SHP77 (cell line): ENCODE results near the gene NDST1.

Experiments used
- DNase-seq, 2 experiments: peaks; one replicate each; lab custom pipeline; 2025; lab: John Stamatoyannopoulos, UW

NDST1 gene

GRCh38 chr5:150489360-150490295 lies 18.3 kb upstream of the NDST1 start:
- DNase-seq: no peak

- DNase-seq: no peak
Measured at GRCh38 chr5:150490296-150490669, 17.6 kb upstream of the NDST1 start.

- DNase-seq: no peak
Measured at GRCh38 chr5:150490754-150491153, 17.2 kb upstream of the NDST1 start.

- no peak for DNase-seq
Measured at GRCh38 chr5:150491876-150492275, 16.1 kb upstream of the NDST1 start.

- DNase-seq: no peak
Measured at GRCh38 chr5:150492621-150493020, 15.3 kb upstream of the NDST1 start.

- no peak for DNase-seq
Measured at GRCh38 chr5:150496098-150496497, 11.8 kb upstream of the NDST1 start.

GRCh38 chr5:150496534-150496933 lies 11.4 kb upstream of the NDST1 start:
- DNase-seq: no peak

GRCh38 chr5:150497274-150497988 lies 10.5 kb upstream of the NDST1 start:
- DNase-seq: peak in 1 of 2 experiments; percentile 19

DNA sequence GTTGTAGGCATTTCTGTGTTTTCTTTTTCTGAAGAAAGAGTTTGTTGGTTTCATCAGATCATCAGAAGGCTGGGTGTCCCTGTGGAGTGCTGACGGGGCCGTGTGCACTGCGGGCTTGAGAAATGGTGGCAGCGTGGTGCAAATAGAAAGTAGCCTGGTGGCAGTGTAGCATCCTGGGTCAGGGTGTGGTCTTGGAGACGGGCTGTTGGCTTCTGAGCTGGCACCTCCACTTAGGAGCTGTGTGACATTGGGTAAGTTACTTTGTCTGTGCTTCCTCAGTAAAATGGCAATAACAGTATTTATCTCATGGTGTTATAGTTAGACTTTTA lies 10.0 kb upstream of the NDST1 start:
- DNase-seq: no peak

DNA sequence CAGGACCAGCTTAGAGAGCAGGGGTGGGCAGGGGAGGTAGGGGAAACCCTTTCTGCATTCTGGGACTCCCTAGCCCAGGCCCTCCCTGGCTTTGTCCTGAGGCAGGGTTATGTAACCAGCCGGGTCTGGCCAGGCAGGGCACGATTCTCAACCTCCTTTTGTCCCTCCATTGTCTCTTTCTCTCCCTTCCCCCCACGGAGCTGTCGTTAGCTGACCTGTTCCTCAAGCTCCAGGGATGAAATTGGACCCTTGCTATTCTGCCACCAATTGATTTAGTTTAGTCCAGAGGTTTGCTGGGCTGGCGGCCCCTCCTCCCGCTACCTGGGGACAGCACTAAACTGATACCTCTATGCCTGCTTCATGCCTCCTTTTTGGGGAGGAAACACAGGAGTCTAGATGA lies 9.4 kb upstream of the NDST1 start:
- DNase-seq: no peak

GRCh38 chr5:150498971-150499370 lies 9.0 kb upstream of the NDST1 start:
- no peak for DNase-seq

DNA sequence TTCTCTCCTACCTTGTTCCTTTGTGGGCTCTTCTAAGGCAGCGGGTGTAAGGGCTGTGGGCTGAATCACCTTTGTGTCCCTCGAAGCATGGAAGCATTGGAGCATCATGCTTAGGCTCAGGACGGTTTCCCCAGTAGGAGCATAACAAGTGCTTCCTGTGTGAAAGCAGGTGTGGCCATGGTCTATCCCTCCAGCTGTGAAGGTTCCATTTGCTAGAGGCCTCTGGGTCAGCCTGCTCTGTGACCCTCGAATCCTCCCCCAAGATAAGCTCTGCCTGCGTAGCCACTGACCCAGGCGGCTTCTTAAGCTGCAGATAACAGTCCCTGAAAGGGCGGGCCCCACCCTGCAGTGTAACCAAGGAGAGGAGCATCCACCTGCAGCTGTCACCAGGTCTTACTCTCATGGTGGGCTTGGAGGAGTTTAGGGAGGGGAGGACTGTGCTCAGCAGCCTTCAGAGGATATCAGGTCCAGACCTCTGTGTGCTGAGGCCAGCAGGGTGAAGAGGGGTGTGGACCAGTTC lies 8.4 kb upstream of the NDST1 start:
- DNase-seq: no peak

DNA sequence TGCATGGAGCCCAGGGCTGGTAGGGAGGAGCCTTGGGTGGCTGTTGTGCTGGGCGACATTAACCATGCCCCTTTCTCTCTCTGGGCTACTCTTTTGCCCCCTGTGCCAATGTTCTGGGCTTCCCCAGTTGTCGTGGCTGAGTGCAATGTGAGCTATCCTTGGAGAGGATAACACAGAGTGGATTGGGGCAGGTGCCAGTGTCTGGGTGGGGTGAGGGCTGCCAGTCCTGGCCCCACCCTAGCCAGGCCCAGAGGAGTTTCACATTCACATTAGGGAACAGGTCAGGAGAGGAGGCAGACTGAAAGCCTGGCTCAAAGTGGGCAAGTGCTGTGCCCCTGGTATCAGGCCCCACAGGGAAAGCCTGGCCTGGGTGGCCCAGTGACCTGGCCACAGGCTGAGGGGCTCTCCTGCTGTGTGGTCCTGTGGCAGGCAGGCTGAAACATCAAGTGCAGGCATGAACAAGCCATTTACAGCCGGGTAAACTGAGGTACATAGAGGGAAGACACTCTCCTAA lies 7.5 kb upstream of the NDST1 start:
- no peak for DNase-seq

DNA sequence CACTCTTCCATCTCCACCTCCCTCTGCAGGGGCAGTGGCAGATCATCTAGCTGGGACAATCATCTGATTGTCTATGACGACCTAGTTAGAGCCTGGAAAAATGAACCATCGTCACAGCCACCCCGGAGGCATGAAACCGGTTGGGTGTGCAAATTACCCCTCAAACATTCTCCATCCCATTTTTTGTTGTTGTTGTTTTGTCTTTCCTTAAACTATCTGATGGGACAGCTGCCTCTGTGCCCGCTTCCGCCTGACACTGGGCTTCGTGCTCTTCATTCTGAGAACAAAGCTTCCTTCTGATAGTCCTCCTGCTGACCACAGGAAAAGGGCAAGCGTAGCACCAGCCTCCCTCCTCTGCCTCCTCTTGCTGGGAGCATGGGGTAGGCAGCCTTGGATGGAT lies 7.0 kb upstream of the NDST1 start:
- no peak for DNase-seq

- DNase-seq: no peak
Measured at GRCh38 chr5:150502106-150502505, 5.8 kb upstream of the NDST1 start.

GRCh38 chr5:150502847-150503246 lies 5.1 kb upstream of the NDST1 start:
- DNase-seq: no peak

- no peak for DNase-seq
Measured at GRCh38 chr5:150503386-150503785, 4.5 kb upstream of the NDST1 start.

DNA sequence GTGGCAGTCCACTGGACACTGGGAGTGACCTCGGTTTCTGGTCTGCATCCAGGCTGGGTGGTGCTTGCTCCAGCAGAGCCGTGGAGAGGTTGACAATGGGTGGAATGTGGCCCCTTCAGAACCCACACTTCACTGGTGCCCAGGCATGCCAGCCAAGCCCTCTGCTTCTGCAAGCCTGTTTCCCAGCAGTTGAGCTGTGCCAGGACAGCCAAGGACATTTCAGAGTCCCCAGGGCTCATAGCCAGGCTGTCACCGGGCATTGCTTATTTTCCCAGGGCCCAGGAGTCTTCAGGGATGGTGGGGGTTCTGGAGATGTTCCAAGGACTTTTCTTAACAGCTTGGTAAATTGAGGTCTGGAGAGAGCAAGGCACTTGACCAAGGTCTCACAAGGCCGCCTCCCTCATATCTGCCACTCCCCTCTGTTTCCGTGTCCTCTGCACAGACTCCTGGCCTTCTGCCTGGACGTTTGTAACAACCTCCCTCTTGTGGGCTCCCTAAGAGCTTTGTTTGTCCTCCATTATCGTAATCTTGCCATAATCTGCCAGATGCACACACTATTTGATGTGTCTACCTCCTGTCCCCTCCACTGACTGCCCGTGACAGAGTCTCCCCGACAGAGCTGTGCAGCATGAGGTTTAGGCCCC lies 3.8 kb upstream of the NDST1 start:
- DNase-seq: no peak

DNA sequence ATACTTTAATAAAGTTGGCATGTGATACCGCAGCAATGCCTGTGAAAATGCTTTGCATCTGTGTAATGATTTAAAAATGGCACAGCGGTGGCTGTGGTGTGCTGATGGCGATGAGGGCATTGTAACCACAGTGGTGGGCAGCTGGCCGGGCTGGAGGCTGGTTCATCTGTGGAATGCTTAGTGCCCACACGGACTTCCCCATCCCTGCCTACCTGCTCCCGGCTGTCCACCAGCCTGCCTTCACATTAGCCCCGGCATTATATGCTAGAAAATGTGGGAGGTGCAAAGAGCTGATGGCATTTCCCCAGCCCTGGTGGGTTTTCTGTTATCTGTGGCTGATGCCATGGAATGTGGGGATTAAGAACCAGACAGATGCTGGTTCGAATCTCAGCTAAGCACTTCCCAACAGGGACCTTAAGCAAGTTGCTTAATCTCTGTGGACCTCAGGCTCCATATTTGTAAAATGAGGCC lies 2.9 kb upstream of the NDST1 start:
- no peak for DNase-seq

DNA sequence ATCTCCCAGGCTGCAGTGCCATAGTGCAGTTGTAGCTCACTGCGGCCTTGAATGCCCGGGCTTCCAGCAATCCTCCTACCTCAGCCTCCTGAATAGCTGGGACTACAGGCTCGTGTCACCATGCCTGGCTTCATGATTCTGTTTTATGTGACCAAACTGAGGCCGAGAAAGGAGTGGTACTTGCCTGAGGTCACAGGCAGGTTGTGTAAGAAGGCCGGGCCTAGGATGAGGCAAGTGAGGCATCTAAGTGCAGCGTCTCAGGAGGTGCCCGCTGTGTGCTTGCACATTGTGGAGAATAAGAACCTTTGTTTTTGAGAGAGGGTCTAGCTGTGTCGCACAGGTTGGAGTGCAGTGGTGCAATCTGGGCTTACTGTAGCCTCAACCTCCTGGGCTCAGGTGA lies 2.1 kb upstream of the NDST1 start:
- no peak for DNase-seq

DNA sequence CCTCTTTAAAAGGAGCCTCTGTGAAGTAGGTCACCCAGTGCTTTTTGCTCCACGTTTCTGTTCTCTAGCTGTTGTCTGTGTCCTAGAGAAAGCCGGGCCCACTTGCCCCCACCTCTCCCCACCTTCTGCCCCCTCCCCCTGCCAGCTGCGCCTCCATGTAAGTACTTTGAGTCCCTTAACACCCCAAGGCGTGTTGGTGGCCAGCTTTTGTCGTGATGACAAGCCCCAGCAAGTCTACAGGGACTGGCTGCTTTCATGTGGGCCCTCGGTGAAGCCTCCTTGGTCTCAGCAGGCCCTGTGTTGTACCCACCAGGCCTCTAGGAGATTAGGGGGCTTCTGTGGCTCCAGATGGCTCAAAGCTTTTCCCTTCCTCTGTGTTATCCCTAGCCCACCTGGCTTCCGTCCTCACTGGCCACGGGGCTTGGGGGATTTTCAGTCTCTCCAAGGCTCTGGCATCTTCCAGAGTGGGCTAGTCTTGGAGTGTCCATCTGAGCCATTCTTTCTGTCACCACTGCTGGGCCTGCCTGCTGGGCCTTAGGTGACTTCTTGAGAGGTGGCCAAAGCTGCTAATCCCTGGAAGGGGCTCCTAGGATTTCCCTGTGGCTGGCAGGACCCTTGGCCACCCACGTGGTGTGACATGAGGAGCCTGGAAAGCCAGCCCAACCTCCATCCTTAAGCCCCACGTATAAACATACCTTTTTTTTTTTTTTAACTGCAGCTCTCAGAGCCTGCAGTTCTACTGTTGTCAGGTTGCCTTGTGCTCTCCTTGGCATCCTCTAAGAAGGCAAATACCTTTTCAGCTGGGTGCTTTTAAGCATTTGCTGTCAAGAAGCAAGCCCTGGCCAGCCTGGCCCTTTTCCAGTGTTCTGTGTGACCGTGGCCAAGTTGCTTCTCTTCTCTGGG lies 1.1 kb upstream of the NDST1 start:
- no peak for DNase-seq
